ENCODE measurements around the gene NOCT.
"Not testable (repeated sequence)": the region's sequence is repeated elsewhere in the genome, so short reads cannot be mapped to it uniquely, and the experiment has no call there.

The NOCT gene

DNA sequence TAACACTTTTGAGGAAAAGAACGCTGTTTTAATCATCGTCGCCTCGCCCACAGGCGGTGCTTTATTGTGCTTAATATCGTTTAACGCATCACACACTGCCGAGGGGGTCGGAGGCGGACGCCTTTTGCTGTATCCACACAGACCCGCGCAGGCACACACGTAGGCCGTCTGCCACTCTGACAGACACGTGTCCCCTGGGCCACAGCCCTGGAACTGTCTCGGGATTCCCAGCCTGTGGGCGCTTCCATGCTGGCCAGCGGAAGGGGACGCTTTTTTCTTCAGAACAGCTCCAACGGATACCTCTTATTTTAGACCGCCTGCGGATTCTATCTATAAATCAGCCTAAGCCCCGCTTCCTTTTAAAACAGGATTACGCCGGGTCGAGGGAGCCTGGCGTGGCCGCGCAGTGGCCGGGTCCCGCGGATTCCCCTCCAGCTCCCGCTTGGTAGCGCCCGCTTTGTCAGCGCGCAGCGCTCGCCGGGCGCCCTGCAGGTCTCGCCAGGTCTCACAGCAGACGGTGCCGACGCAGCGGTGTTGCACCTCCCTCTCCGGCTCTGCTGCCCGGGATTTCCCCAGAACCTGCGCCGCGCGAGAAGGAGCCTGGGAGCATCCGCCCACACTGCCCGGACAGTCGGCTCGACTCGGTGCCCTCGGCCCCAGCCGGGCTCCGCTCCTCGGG, at the start of gene NOCT:
TSS of gene NOCT (plus strand) at position 513 of the 679 bp plus-strand sequence. CDS start 201 bp downstream, outside the sequence.
- peak; percentile 55 for DNase-seq

DNA sequence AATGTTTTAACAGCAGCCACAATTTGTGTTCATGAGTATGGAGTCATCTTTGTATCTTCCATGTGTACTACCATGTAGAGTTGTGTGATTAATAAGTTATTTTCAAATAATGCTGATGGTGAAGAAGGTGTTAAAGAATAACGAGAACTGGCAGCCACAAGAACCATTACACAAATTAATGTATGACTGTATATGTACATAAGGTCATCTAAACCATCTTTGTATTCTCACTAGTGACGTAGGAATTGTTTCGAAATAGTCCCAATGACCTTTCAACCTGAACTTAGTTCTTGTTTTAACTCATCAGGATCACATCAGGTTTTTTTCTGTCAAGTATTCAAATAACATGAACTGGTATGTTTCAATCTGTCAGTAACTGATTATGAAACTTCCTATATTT, 48.3 kb upstream of the NOCT start:
- no peak for DNase-seq

- DNase-seq = no peak
Observed at GRCh38 chr4:138972956-138973801, 42.4 kb upstream of the NOCT start.

GRCh38 chr4:138975225-138975624, 40.4 kb upstream of the NOCT start:
- no peak for DNase-seq

GRCh38 chr4:138976526-138976925, 39.1 kb upstream of the NOCT start:
- DNase-seq = no peak

GRCh38 chr4:138977524-138977923, 38.1 kb upstream of the NOCT start:
- no peak for DNase-seq

DNA sequence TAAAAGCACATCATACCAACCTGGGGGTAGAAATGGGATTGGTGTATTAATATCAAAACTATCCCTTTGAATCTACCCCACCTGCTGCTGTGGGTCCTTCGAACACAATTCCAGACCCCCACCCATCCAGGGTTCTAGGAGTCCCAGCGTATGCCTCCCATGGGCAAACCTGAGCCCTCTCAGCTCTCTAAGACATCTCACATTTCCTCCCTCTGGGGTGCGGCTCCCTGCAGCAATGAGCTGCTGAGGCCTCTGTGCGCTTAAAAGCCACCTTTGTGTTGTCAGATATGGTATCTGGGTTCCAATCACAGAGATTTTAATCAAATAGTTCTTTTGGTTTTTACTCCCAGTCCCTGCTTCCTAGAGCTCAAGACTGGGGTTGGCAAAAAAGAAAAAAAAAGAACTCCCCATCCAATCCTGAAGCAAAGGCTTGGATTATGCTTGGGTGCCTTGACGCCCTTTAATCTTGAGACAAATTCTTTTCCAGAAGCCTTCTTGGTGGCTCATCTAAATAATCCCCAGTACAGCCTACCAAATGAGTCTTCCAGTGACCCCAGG, 37.5 kb upstream of the NOCT start:
- no peak for DNase-seq

GRCh38 chr4:138978600-138978999, 37.0 kb upstream of the NOCT start:
- DNase-seq = no peak

DNA sequence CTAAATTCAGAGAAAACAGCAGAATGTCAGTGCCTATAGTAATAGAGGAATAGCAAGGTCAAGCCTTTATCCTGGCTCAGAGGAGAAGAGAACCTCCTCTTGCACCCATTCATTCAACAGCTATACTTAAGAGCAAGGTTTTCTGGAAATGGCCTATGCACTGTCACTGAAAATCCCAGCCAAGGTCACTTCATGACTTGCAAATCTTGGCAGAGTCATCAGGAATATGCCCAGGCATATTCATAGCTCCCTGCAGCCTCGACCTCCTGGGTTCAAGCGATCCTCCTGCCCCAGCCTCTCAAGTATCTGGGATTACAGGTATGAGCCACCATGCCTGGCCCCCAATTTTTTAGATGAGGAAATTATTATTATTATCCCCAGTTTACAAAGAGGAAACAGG, 35.8 kb upstream of the NOCT start:
- DNase-seq = no peak

DNA sequence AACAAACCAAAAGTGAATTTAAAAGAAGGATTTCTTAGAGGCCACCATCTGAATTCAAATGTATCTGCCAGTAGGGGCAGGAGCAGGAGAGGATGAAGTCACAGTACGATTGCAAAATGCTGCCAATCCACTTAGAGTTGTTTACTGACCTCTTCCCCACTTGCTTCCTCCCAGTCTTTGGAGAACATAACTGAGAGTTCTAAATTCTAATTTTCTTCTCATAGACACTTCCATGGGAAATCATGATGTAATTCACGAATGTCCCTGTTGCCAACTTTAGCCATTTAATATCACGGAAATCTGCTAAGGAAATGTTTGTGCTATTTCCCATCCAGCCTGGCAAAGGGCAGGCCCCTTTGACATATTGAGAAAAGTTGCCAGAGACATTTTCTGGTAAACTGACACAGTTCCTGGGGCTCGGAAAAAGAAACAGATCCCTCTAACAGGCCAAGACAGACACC, 33.6 kb upstream of the NOCT start:
- DNase-seq = no peak

- no peak for DNase-seq
Observed at GRCh38 chr4:138982754-138983153, 32.8 kb upstream of the NOCT start.

DNA sequence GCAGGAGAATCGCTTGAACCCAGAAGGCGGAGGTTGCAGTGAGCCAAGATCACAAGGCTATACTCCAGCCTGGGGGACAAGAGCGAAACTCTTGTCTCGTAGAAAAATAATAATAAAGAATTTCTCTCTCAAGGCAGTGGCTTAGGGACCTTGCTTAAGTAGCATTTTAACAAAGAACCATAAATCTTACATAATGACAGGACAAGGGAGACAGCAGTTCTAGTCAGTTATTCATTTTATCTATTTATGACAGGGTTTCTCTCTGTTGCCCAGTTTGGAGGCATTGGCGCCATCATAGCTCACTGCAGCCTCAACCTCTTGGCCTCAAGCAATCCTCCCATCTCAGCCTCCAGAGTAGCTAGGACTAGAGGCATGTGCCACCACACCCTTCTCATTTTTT, 31.9 kb upstream of the NOCT start:
- DNase-seq = no peak

GRCh38 chr4:138984647-138985046, 30.9 kb upstream of the NOCT start:
- no peak for DNase-seq

DNA sequence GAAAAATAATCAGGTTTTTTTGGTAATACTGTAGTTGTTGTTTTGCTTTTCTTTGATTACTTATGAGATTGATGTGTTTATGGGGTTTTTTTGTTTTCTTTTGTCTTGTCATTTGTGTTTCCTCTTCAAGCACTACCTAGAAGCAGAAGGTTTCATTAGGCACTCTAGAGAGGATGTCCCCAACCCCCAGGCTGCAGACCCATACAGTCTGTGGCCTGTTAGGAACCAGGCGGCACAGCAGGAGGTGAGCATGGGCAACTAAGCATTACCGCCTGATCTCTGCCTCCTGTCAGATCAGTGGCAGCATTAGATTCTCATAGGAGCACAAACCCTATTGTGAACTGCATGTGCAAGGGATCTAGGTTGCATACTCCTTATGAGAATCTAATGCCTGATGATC, 22.9 kb upstream of the NOCT start:
- no peak for DNase-seq

DNA sequence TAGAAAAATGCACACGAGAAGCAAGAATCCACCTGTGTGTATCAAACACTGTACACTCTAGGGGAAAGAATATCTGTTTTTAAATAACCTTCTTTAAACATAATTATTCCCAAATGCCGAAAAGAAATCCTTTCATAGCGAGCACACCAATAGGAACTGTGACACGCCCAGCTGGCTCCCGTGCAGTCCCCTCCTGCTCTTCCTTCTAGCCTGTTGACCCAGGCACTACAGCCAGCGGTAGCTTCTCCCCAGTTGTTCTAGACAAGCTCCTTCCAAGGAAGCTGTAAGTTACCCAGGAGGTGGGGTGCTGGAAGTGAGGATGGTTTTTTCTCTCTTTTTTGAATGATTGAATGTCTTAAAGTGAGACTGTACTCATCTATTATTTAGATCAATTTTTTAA, 19.5 kb upstream of the NOCT start:
- no peak for DNase-seq

- no peak for DNase-seq
Observed at GRCh38 chr4:138999666-139000065, 15.9 kb upstream of the NOCT start.

GRCh38 chr4:139000134-139000533, 15.4 kb upstream of the NOCT start:
- DNase-seq = not testable (repeated sequence)

DNA sequence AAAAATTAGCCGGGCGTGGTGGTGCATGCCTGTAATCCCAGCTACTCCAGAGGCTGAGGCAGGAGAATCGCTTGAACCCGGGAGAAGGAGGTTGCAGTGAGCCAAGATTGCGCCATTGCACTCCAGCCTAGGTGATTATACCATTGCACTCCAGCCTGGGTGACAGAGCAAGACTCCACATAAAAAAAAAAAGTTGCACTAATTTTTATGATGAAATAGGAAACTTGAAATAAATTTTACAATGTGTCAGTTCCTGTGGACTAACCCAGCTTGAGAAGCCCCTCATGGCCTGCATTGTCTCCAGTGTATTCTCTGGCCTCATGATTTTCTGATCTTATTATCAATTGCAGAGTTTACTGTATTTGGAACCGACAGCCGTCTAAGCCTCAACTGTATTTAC, 14.2 kb upstream of the NOCT start:
- DNase-seq = not testable (repeated sequence)

DNA sequence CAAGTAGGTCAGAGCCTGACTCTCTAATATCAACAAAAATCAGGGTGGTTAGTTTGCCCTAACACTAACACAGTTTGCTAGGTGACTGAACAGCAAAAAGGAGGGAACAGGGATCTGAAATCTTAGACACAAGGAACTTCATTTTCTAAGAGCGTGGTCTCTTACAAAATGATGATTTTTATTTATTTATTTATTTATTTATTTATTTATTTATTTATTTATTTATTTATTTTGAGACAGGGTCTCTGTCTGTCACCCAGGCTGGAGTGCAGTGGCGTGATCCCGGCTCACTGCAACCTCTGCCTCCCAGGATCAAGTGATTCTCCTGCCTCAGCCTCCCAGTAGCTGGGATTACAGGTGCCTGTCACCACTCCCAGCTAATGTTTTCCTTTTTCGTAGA, 11.9 kb upstream of the NOCT start:
- not testable (repeated sequence) for DNase-seq

DNA sequence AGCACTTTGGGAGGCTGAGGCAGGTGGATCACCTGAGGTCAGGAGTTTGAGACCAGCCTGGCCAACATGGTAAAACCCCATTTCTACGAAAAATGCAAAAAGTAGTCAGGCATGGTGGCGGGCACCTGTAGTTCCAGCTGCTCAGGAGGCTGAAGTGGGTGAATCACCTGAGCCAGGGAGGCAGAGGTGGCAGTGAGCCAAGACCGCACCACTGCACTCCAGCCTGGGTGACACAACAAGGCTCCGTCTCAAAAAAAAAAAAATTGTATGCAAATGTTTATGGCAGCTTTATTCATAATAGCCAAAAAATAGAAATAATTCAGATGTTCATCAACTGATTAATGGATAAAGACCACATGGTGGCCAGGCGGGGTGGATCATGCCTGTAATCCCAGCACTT, 9.8 kb upstream of the NOCT start:
- no peak for DNase-seq

- DNase-seq = no peak
Observed at GRCh38 chr4:139007640-139008039, 7.9 kb upstream of the NOCT start.

GRCh38 chr4:139008278-139008677, 7.3 kb upstream of the NOCT start:
- DNase-seq = not testable (repeated sequence)

DNA sequence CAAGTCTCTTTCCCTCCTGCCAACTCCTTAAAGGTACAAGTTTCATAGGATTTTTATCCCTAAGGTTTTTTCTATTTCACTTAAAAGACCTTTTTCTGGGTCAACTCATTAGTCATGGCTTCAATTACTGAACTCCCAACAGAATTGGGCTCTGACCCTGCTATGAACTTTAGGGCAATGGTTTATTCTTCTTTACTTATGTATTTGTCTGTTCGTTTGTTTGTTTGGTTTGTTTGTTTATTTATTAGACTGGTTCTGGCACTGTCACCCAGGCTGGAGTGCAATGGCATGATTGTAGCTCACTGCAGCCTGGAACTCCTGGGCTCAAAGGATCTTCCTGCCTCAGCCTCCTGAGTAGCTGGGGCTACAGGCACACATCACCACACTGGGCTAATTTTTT, 5.9 kb upstream of the NOCT start:
- no peak for DNase-seq
